HG02623 (cell line): ENCODE data around the gene POLR1G.
"Not testable (repeated sequence)": the region's sequence is repeated elsewhere in the genome, so short reads cannot be mapped to it uniquely, and the experiment has no call there.

Experiments used
- ATAC-seq: cut with Tn5 transposase; IDR thresholded peaks from one replicate; pipeline ENCODE4 v1.9.1; 2021; ENCODE audit warnings: moderate library complexity; ENCODE audit not compliant: unreplicated experiment

The POLR1G gene

GRCh38 chr19:45419895-45420294, 13.5 kb downstream of the POLR1G start:
- no peak for ATAC-seq

- ATAC-seq: no peak
These were observed 13.9 kb downstream of the POLR1G start for GRCh38 chr19:45420356-45420755.

GRCh38 chr19:45420871-45421270, 14.4 kb downstream of the POLR1G start:
- ATAC-seq: no peak

- ATAC-seq: no peak
These were observed 15.6 kb downstream of the POLR1G start for GRCh38 chr19:45421947-45422498.

GRCh38 chr19:45423033-45423588, 16.7 kb downstream of the POLR1G start:
- ATAC-seq: no peak

- ATAC-seq: peak; percentile 49
These were observed 17.2 kb downstream of the POLR1G start, which contains the start of gene ERCC1 for GRCh38 chr19:45423589-45424190. Gene ERCC1 (minus strand): TSS chr19:45423917. CDS start chr19:45423374, 543 bp downstream.

- no peak for ATAC-seq
These were observed 18.0 kb downstream of the POLR1G start for GRCh38 chr19:45424191-45425058.

GRCh38 chr19:45428384-45429231, 22.2 kb downstream of the POLR1G start:
- ATAC-seq: no peak

- not testable (repeated sequence) for ATAC-seq
These were observed 23.5 kb downstream of the POLR1G start for GRCh38 chr19:45429896-45430295.

GRCh38 chr19:45431008-45431407, 24.6 kb downstream of the POLR1G start:
- ATAC-seq: not testable (repeated sequence)

GRCh38 chr19:45432543-45432942, 26.1 kb downstream of the POLR1G start:
- not testable (repeated sequence) for ATAC-seq

- no peak for ATAC-seq
These were observed 30.9 kb downstream of the POLR1G start for GRCh38 chr19:45437328-45437727.

- no peak for ATAC-seq
These were observed 32.7 kb downstream of the POLR1G start for GRCh38 chr19:45439190-45439568.

GRCh38 chr19:45439569-45440258, 33.3 kb downstream of the POLR1G start:
- ATAC-seq: peak; percentile 49

- ATAC-seq: no peak
These were observed 33.8 kb downstream of the POLR1G start for GRCh38 chr19:45440259-45440638.

- ATAC-seq: no peak
These were observed 34.6 kb downstream of the POLR1G start for GRCh38 chr19:45440873-45441654.

- ATAC-seq: no peak
These were observed 35.9 kb downstream of the POLR1G start for GRCh38 chr19:45442408-45442777.

- ATAC-seq: no peak
These were observed 36.5 kb downstream of the POLR1G start for GRCh38 chr19:45442778-45443461.
